Glutamatergic neuron (in vitro differentiated cells): ENCODE data around the gene OR51G1. TPM values are rescaled to one million over a fixed set of nuclear protein-coding genes. Genes with fewer than 3 reads are reported as not detected.

Experiments
- DNase-seq: peaks from one replicate; pipeline ENCODE4 v3.0.0; 2022
- H3K27ac Mint-ChIP-seq: one replicate; pipeline ENCODE4 v1.8.0; 2020; ENCODE audit warnings: mild to moderate bottlenecking, mixed read lengths, inconsistent platforms; ENCODE audit not compliant: unreplicated experiment
- H3K27me3 Mint-ChIP-seq: one replicate; pipeline ENCODE4 v1.8.0; 2020; ENCODE audit warnings: mild to moderate bottlenecking, moderate library complexity, mixed read lengths, inconsistent platforms; ENCODE audit not compliant: unreplicated experiment
- H3K36me3 Mint-ChIP-seq: one replicate; pipeline ENCODE4 v1.8.0; 2020; ENCODE audit warnings: mild to moderate bottlenecking, mixed read lengths, inconsistent platforms; ENCODE audit not compliant: unreplicated experiment
- H3K4me1 Mint-ChIP-seq: one replicate; pipeline ENCODE4 v1.8.0; 2020; ENCODE audit warnings: mild to moderate bottlenecking, low read depth, mixed read lengths, inconsistent platforms; ENCODE audit not compliant: unreplicated experiment
- H3K4me3 Mint-ChIP-seq: one replicate; pipeline ENCODE4 v1.8.0; 2020; ENCODE audit warnings: mild to moderate bottlenecking, mixed read lengths, inconsistent platforms; ENCODE audit not compliant: unreplicated experiment
- H3K9me3 Mint-ChIP-seq: one replicate; pipeline ENCODE4 v1.8.0; 2020; ENCODE audit warnings: mild to moderate bottlenecking, moderate library complexity, mixed read lengths, inconsistent platforms; ENCODE audit not compliant: unreplicated experiment
- total RNA-seq: library from RNA; stranded (reverse); fragmentation: NEBNext Ultra II Directional; extraction: Animal tissue kit (Norgen Biotek cat#: 25700); gene quantifications from one replicate; pipeline ENCODE4 v1.2.1, GENCODE V29; 2021; ENCODE audit not compliant: unreplicated experiment
- TF ChIP-seq, protein P1 (sequence below): fragments of 200-600 bp; sonication (generic); IDR thresholded peaks from one replicate; pipeline ENCODE4 v1.5.0; 2021; ENCODE audit not compliant: partially characterized antibody, unreplicated experiment

Gene OR51G1
- total RNA-seq, 1 donor from 2014 or later = not detected

DNA sequence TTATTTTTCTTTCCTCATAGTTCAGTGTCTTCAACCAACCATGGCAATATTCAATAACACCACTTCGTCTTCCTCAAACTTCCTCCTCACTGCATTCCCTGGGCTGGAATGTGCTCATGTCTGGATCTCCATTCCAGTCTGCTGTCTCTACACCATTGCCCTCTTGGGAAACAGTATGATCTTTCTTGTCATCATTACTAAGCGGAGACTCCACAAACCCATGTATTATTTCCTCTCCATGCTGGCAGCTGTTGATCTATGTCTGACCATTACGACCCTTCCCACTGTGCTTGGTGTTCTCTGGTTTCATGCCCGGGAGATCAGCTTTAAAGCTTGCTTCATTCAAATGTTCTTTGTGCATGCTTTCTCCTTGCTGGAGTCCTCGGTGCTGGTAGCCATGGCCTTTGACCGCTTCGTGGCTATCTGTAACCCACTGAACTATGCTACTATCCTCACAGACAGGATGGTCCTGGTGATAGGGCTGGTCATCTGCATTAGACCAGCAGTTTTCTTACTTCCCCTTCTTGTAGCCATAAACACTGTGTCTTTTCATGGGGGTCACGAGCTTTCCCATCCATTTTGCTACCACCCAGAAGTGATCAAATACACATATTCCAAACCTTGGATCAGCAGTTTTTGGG, 42.2 kb downstream of the OR51G1 start, which contains the start of gene OR51T1:
OR51T1 (plus strand) TSS at position 41 of the 641 bp plus-strand sequence; CDS start at position 41, 0 bp downstream.
- TF ChIP-seq, protein P1, sequence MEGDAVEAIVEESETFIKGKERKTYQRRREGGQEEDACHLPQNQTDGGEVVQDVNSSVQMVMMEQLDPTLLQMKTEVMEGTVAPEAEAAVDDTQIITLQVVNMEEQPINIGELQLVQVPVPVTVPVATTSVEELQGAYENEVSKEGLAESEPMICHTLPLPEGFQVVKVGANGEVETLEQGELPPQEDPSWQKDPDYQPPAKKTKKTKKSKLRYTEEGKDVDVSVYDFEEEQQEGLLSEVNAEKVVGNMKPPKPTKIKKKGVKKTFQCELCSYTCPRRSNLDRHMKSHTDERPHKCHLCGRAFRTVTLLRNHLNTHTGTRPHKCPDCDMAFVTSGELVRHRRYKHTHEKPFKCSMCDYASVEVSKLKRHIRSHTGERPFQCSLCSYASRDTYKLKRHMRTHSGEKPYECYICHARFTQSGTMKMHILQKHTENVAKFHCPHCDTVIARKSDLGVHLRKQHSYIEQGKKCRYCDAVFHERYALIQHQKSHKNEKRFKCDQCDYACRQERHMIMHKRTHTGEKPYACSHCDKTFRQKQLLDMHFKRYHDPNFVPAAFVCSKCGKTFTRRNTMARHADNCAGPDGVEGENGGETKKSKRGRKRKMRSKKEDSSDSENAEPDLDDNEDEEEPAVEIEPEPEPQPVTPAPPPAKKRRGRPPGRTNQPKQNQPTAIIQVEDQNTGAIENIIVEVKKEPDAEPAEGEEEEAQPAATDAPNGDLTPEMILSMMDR = no peak
- Mint-ChIP-seq H3K4me1 (no peaks in the 10 kb centered on the region), H3K36me3 (no peaks in the 10 kb centered on the region), H3K4me3 (no peak within 1 kb of the TSS), H3K27ac (no peak within 1 kb of the TSS), H3K9me3 (peaks cover 1% of the 10 kb centered on the region), H3K27me3 (no peaks in the 10 kb centered on the region)
- DNase-seq = no peak

GRCh38 chr11:4881188-4881587, 43.0 kb downstream of the OR51G1 start:
- TF ChIP-seq, protein P1 = no peak
- no peak for DNase-seq
- Mint-ChIP-seq H3K36me3 (no peaks in the 10 kb centered on the region), H3K27ac (no peak overlapping the region), H3K9me3 (peaks cover 1% of the 10 kb centered on the region), H3K27me3 (no peaks in the 10 kb centered on the region), H3K4me1 (no peaks in the 10 kb centered on the region), H3K4me3 (no peak overlapping the region)

Other genes starting within 250 kb of the OR51G1 start
- not detected for gene OR51E2, start 226.5 kb downstream of the OR51G1 start, total RNA-seq
- gene MMP26, start 219.6 kb downstream of the OR51G1 start, total RNA-seq = not detected
- gene OR51F1, start 154.4 kb downstream of the OR51G1 start, total RNA-seq = not detected
- not detected for gene OR52R1, start 120.0 kb downstream of the OR51G1 start, total RNA-seq
- not detected for gene OR51F2, start 103.0 kb downstream of the OR51G1 start, total RNA-seq
- not detected for gene OR51S1, start 75.1 kb downstream of the OR51G1 start, total RNA-seq
- gene OR51T1, start 42.4 kb downstream of the OR51G1 start, total RNA-seq = not detected
- not detected for gene OR51A7, start 20.6 kb downstream of the OR51G1 start, total RNA-seq
- gene OR51G2, start 5.0 kb downstream of the OR51G1 start, total RNA-seq = not detected
- gene OR51A4, start 23.3 kb upstream of the OR51G1 start, total RNA-seq = not detected
- not detected for gene OR51A2, start 31.4 kb upstream of the OR51G1 start, total RNA-seq
- gene OR51L1, start 70.5 kb upstream of the OR51G1 start, total RNA-seq = not detected
- not detected for gene OR52J3, start 122.2 kb upstream of the OR51G1 start, total RNA-seq
- not detected for gene OR52E2, start 135.3 kb upstream of the OR51G1 start, total RNA-seq
- not detected for gene OR52E1, start 145.2 kb upstream of the OR51G1 start, total RNA-seq
- gene OR52A5, start 214.0 kb upstream of the OR51G1 start, total RNA-seq = 0.25 TPM
- not detected for gene OR52A1, start 230.4 kb upstream of the OR51G1 start, total RNA-seq